ENCODE data around the gene PDHB.
A peak's percentile ranks its signal among the peaks of the same experiment; 100 is the strongest.
"Not testable (repeated sequence)": the region's sequence is repeated elsewhere in the genome, so short reads cannot be mapped to it uniquely, and the experiment has no call there.

Gene PDHB

DNA sequence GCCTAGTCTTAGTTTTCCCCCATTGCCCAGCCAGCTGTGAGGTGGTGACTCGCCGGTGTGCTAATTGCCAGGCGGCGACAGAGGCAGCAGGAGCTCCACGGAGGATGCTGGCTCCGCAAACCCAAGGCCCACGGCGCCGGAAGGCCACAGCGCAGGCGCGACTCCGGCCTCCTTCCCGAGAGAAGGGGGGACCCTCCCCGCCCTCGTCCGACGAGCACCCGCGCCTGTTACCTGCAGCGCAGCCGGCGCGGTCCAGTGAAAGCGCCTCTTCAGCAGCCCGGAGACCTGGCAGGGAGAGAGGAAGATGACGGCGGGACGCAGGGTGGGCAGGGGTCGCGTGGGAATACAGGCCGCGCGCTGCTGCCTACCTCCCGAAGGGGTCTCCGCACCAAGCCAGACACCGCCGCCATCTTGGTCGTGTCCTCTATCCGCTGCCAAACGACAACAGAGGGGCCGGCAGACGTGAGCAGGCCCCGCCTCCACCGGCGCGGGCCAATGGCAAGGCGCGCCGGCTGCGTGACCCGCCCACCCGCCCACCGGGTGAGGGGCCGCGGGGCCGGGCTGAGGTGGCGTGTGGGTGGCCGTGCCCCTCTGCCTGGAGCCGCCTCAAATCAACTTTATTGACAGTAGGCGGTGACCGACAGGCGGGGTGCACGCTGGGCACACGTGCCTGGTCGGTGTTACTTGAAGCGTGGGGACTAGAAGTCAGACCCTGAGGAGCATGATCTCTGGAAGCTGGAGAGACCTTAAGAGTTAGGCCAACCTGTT, at the start of gene PDHB:
PDHB (minus strand) TSS at position 433 of the 768 bp plus-strand sequence; CDS start at position 410, 23 bp downstream.
- peak; percentile 66 to 71 for DNase-seq (ENCODE audit: low read depth in 2 of 2)

DNA sequence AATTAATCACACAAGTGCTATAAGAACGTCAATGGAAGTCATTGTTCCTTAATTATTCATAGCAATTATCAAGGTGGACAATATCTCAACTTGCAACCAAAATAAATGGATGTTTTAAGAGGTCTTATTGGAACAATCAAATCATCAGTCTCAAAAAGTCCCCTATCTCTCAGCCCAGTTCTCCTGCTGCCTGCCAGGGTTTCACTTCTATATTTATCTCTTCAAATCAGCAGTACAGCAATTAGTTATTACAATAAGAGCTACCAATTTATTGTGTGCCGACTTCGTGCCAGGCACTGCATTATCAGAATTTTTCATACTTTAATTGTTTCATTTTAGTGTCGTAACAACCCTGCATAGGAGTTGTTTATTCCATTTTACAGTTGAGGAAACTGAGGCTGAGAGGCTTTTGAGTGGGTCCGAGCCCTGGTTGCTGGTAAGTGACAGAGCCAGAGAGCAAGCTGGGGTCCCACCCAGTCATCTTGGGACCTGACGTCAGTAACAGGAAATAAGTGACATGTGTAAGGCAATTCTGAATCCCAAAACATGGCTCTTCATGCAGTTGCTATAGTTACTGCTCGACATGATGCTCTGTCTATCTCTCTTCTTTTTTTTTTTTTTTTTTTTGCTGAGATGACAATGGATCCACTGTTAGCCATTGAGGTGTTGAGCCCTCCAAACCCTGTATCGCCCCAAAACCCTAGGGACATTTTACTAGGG, 49.4 kb upstream of the PDHB start:
- no peak for DNase-seq (ENCODE audit: low read depth in 2 of 2)

DNA sequence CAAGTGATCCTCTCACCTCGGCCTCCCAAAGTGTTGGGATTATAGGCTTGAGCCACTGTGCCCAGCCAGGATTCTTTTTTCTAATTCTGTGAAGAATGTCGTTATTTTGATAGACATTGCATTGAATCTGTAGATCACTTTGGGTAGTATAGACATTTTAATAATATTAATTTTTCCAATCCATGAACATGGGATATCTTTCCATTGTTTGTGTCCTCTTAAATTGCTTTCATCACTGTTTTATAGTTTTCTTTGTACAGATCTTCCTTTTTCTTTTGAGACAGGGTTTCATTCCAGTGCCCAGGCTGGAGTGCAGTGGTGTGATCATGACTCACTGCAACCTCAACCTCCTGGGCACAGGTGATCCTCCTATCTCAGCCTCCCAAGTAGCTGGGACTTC, 46.7 kb upstream of the PDHB start:
- no peak for DNase-seq (ENCODE audit: low read depth in 2 of 2)

- DNase-seq (ENCODE audit: low read depth in 2 of 2), result no peak
These were observed 45.1 kb upstream of the PDHB start for GRCh38 chr3:58478781-58479180.

GRCh38 chr3:58474967-58475578, 41.4 kb upstream of the PDHB start:
- no peak for DNase-seq (ENCODE audit: low read depth in 2 of 2)

DNA sequence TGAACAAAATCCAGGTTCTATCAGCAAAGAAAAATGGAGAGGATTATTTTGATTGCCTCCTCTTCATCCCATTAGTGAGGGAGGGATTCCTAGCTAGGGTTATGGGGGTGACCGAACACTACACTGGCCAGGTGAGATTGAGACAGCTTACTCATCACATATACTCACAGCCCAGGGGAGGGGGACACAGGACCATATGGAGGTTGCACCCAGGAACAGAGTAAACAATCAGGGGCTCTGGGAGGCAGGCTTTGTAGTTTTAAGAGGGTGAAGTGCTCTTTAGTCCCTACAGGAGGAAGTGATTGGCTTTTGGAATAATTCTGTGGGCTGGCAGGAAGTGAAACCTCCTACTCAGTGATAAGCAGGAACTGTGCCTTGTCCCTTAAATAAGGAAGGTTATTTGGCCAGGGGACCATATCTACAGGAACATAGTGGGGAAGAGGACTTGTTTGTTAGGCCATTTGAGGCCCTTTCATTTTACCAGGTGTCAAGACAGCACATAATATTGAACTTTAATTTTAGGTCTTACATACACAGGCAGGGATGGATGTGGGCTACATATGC, 40.8 kb upstream of the PDHB start:
- no peak for DNase-seq (ENCODE audit: low read depth in 2 of 2)

GRCh38 chr3:58473275-58473674, 39.6 kb upstream of the PDHB start:
- no peak for DNase-seq (ENCODE audit: low read depth in 2 of 2)

GRCh38 chr3:58471025-58471887, 37.6 kb upstream of the PDHB start:
- peak; percentile 89 to 91 for DNase-seq (ENCODE audit: low read depth in 2 of 2)

- no peak for DNase-seq (ENCODE audit: low read depth in 2 of 2)
These were observed 36.9 kb upstream of the PDHB start for GRCh38 chr3:58470363-58471024.

DNA sequence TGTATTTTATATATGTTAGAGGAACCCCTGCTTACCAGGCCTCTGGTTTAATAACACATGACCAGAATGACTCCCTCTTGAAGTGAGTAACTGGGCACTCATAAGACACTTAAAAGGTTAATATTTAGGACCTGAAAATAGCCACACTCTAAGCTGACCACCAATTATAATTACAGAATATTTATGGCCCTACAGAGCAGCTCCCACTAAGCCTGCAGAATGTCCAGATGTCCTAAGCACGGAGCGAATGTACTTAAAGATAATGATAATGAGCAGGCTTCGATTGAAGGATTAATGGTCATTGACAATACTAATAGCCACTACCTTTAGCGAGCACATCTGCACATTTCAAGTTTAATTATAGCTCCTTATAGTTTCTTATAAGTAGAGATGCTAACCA, 35.5 kb upstream of the PDHB start:
- no peak for DNase-seq (ENCODE audit: low read depth in 2 of 2)

GRCh38 chr3:58466899-58467563, 33.4 kb upstream of the PDHB start:
- no peak for DNase-seq (ENCODE audit: low read depth in 2 of 2)

DNA sequence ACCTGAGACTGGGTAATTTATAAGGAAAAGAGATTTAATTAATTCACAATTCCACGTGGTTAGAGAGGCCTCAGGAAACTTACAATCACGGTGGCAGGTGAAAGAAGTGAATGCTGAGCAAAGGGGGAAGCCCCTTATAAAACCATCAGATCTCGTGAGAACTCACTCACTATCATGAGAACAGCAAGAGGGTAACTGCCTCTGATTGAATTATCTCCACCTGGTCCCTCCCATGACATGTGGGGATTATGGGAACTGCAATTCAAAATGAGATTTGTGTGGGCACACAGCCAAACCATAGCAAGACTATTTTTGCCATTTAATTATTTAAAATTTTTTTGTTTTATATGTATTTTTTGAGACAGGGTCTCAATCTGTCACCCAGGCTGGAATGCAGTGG, 31.2 kb upstream of the PDHB start:
- DNase-seq (ENCODE audit: low read depth in 2 of 2), result no peak

DNA sequence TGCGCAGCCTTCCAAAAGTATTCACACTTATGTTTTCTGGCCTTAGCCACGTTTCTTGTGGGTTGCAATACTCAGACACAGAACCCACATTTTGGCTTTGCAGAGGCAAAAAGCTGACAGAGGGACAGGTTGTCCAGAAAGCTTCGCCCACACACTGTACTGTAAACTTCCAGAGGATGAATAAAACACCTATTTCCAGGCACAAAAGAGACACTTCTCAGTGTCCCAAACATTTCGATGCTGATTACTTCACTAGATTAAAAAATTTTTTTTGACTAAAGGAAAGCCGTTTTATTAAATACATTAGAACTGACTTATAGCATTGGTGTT, 30.3 kb upstream of the PDHB start:
- no peak for DNase-seq (ENCODE audit: low read depth in 2 of 2)

- DNase-seq (ENCODE audit: low read depth in 2 of 2), result peak; percentile 64 to 72
These were observed 29.7 kb upstream of the PDHB start for GRCh38 chr3:58463181-58463941.

DNA sequence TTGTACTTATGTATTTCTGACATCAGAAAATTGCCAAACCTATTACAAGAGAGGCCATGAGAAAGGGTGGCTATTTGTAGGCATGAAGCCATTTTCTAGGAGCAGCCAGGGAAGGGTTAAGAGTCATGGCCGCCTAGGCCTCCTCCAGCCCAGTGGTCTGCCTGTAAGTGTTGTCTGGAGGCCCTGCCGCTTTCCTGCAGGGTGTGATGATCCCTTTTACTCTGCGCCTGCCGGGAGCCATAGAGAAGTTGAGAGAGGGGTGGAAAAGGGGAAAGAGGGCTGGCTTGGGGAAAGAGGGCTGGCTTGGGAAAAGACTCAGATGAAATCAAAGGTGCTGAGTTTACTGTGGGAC, 29.2 kb upstream of the PDHB start:
- no peak for DNase-seq (ENCODE audit: low read depth in 2 of 2)

DNA sequence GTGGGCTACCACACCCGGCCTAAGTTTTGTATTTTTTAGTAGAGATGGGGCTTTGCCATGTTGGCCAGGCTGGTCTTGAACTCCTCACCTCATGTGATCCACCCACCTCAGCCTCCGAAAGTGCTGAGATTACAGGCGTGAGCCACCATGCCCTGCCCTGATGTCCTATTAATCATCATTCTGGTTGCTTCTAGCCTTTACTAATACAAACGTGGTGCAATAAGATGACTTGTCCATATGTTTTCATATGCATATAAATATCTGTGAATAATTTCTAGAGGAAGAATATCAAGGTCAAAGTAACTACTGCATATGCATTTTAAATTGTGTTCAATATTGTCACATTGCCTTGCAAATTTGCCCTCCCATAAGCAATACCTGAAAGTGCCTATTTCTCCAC, 25.5 kb upstream of the PDHB start:
- no peak for DNase-seq (ENCODE audit: low read depth in 2 of 2)

- no peak for DNase-seq (ENCODE audit: low read depth in 2 of 2)
These were observed 18.5 kb upstream of the PDHB start for GRCh38 chr3:58452176-58452575.

- DNase-seq (ENCODE audit: low read depth in 2 of 2), result no peak
These were observed 8.2 kb upstream of the PDHB start for GRCh38 chr3:58441514-58442450.

GRCh38 chr3:58440996-58441355, 7.3 kb upstream of the PDHB start:
- not testable (repeated sequence) for DNase-seq (ENCODE audit: low read depth in 2 of 2)
